Neural progenitor cell (in vitro differentiated cells): ENCODE data around the gene ELL3. TPM values are rescaled to one million over a fixed set of nuclear protein-coding genes. Genes with fewer than 3 reads are reported as not detected.

Source experiments
- DNase-seq: peaks from one replicate; pipeline ENCODE4 v3.0.0-alpha.2; 2016; ENCODE audit warnings: low spot score
- H2AFZ ChIP-seq: fragments of 200-600 bp; sonication (generic); replicated peaks from 2 replicates; pipeline ENCODE4 v1.6.1; 2016; ENCODE audit warnings: antibody characterized with exemption
- H3F3A ChIP-seq: fragments of 200-600 bp; sonication (generic); 2 replicates; pipeline ENCODE4 v1.6.1; 2016; ENCODE audit warnings: antibody characterized with exemption, low read depth
- H3K27ac ChIP-seq: fragments of 200-600 bp; sonication (generic); 2 replicates; pipeline ENCODE4 v1.5.1; 2016; ENCODE audit warnings: mild to moderate bottlenecking
- H3K27me3 ChIP-seq: fragments of 200-600 bp; sonication (generic); 2 replicates; pipeline ENCODE4 v1.6.1; 2016; ENCODE audit warnings: mild to moderate bottlenecking, moderate library complexity
- H3K36me3 ChIP-seq: fragments of 200-600 bp; sonication (generic); 2 replicates; pipeline ENCODE4 v1.5.1; 2016
- H3K4me1 ChIP-seq: fragments of 200-600 bp; sonication (generic); 2 replicates; pipeline ENCODE4 v1.6.1; 2016; ENCODE audit warnings: mixed run types
- H3K4me2 ChIP-seq: fragments of 200-600 bp; sonication (generic); 2 replicates; pipeline ENCODE4 v1.6.1; 2016
- H3K4me3 ChIP-seq: fragments of 200-600 bp; sonication (generic); 2 replicates; pipeline ENCODE4 v1.5.1; 2016
- H3K79me2 ChIP-seq: fragments of 200-600 bp; sonication (generic); 2 replicates; pipeline ENCODE4 v1.6.1; 2016; ENCODE audit warnings: low read depth
- H3K9ac ChIP-seq: fragments of 200-600 bp; sonication (generic); 2 replicates; pipeline ENCODE4 v1.6.1; 2016
- H3K9me3 ChIP-seq: fragments of 200-600 bp; sonication (generic); 2 replicates; pipeline ENCODE4 v1.5.1; 2016; ENCODE audit warnings: low read depth
- H4K20me1 ChIP-seq: fragments of 200-600 bp; sonication (generic); 2 replicates; pipeline ENCODE4 v1.6.1; 2016; ENCODE audit warnings: low read depth
- H3K27ac Mint-ChIP-seq: 3 replicates; pipeline ENCODE4 v1.8.0; 2021; ENCODE audit warnings: mixed read lengths
- H3K27me3 Mint-ChIP-seq: 2 replicates; pipeline ENCODE4 v1.8.0; 2022; ENCODE audit warnings: low read depth, mild to moderate bottlenecking, inconsistent platforms, moderate library complexity, mixed read lengths; ENCODE audit not compliant: insufficient read depth
- H3K36me3 Mint-ChIP-seq: 3 replicates; pipeline ENCODE4 v1.8.0; 2021; ENCODE audit warnings: mixed read lengths
- H3K4me1 Mint-ChIP-seq: 3 replicates; pipeline ENCODE4 v1.8.0; 2021; ENCODE audit warnings: mixed read lengths
- H3K4me3 Mint-ChIP-seq: 3 replicates; pipeline ENCODE4 v1.8.0; 2021; ENCODE audit warnings: mild to moderate bottlenecking, moderate library complexity, mixed read lengths
- H3K9me3 Mint-ChIP-seq: 3 replicates; pipeline ENCODE4 v1.8.0; 2020; ENCODE audit warnings: mixed read lengths
- EZH2 ChIP-seq: fragments of 200-600 bp; sonication (generic); IDR thresholded peaks from 2 replicates; pipeline ENCODE4 v1.6.1; 2017; ENCODE audit warnings: antibody characterized with exemption, mild to moderate bottlenecking, moderate library complexity
- EZH2phosphoT487 ChIP-seq: fragments of 200-600 bp; sonication (generic); IDR thresholded peaks from 2 replicates; pipeline ENCODE4 v1.6.1; 2017; ENCODE audit warnings: antibody characterized with exemption
- total RNA-seq: library from RNA; depleted of rRNA; stranded (reverse); fragments of >200 nt; gene quantifications from 2 replicates; pipeline ENCODE4 v1.2.3, GENCODE V29; 2015; ENCODE audit warnings: low replicate concordance
- TF ChIP-seq, protein P1 (sequence below): fragments of 200-600 bp; sonication (generic); IDR thresholded peaks from 2 replicates; pipeline ENCODE4 v1.5.1; 2017; ENCODE audit warnings: antibody characterized with exemption, mild to moderate bottlenecking

Gene ELL3
- total RNA-seq, 1 donor from 2014 or later = 5.1 TPM

GRCh38 chr15:43792761-43793476, 16.2 kb upstream of the ELL3 start:
- Histone ChIP-seq H3K9me3 (no peaks in the 10 kb centered on the region), H3K4me2 (peak overlapping the region; percentile 94), H3K27ac (peak overlapping the region; percentile 72), H3K9ac (peak overlapping the region; percentile 79), H2AFZ (peak overlapping the region; percentile 37), H3K27me3 (no peaks in the 10 kb centered on the region), H3F3A (peaks cover 34% of the 10 kb centered on the region), H3K36me3 (no peaks in the 10 kb centered on the region), H3K79me2 (peaks cover 31% of the 10 kb centered on the region), H4K20me1 (peaks cover 38% of the 10 kb centered on the region), H3K4me1 (peaks cover 13% of the 10 kb centered on the region), H3K4me3 (peak overlapping the region; percentile 99)
- Mint-ChIP-seq H3K9me3 (no peaks in the 10 kb centered on the region), H3K4me3 (peak overlapping the region; percentile 98), H3K4me1 (peaks cover 32% of the 10 kb centered on the region), H3K27me3 (peaks cover 7% of the 10 kb centered on the region), H3K36me3 (peaks cover 30% of the 10 kb centered on the region), H3K27ac (peak overlapping the region; percentile 98)
- TF ChIP-seq EZH2phosphoT487 (no peak), EZH2 (no peak)
- TF ChIP-seq, protein P1, sequence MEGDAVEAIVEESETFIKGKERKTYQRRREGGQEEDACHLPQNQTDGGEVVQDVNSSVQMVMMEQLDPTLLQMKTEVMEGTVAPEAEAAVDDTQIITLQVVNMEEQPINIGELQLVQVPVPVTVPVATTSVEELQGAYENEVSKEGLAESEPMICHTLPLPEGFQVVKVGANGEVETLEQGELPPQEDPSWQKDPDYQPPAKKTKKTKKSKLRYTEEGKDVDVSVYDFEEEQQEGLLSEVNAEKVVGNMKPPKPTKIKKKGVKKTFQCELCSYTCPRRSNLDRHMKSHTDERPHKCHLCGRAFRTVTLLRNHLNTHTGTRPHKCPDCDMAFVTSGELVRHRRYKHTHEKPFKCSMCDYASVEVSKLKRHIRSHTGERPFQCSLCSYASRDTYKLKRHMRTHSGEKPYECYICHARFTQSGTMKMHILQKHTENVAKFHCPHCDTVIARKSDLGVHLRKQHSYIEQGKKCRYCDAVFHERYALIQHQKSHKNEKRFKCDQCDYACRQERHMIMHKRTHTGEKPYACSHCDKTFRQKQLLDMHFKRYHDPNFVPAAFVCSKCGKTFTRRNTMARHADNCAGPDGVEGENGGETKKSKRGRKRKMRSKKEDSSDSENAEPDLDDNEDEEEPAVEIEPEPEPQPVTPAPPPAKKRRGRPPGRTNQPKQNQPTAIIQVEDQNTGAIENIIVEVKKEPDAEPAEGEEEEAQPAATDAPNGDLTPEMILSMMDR = no peak
- DNase-seq = peak; percentile 33

DNA sequence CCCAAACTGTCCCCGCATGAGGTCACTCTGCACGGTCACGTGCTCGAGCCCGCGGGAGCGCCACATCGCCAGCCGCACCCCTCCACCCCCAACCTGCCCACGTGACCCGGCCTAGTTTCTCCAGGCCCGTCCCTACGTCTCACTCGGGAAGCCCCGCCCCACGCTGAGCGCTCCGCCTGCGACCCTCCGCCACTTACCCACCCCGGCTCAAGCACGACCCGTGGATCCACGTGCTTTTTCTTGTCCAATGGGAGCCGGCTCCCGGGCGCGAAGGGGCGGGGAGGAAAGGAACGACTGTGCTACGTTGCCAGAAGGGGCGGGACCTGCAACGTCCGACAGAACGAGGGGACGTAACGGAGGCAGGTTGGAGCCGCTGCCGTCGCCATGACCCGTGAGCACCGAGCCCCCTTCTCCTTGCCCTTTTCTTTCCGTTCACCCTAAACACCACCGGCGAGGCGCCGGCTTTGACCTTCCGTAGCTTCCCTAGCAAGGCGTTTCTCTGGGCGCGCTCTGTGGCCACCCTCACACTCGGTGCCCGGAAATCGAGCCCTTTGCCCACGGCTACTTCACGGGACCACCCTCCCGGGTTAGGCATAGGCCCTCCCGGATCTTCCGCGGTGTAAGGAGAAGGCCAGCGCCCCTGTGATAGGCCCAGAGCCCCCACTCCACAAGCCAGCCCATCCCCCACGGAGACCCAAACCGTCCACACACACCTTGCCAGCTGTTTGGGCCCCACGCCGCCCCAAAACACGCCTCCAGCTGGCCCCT, 15.4 kb upstream of the ELL3 start, which contains the start of gene SERF2:
Gene SERF2 (plus strand): TSS at position 328 of the 768 bp plus-strand sequence. CDS start 57 bp downstream, at position 385.
- Histone ChIP-seq H3K4me2 (peak within 1 kb of the TSS; percentile 94), H2AFZ (peak within 1 kb of the TSS; percentile 37), H4K20me1 (peaks cover 38% of the 10 kb centered on the region), H3K9ac (peak within 1 kb of the TSS; percentile 79), H3K4me1 (peaks cover 13% of the 10 kb centered on the region), H3K27me3 (no peaks in the 10 kb centered on the region), H3K36me3 (no peaks in the 10 kb centered on the region), H3K79me2 (peaks cover 31% of the 10 kb centered on the region), H3K4me3 (peak within 1 kb of the TSS; percentile 99), H3K27ac (peak within 1 kb of the TSS; percentile 72), H3K9me3 (no peaks in the 10 kb centered on the region), H3F3A (peaks cover 30% of the 10 kb centered on the region)
- peaks cover 32% of the 10 kb centered on the region for H3K4me1 Mint-ChIP-seq
- TF ChIP-seq EZH2 (no peak), EZH2phosphoT487 (no peak)
- TF ChIP-seq, protein P1 = no peak
- H3K27ac Mint-ChIP-seq = peak within 1 kb of the TSS; percentile 98
- peaks cover 7% of the 10 kb centered on the region for H3K27me3 Mint-ChIP-seq
- DNase-seq = peak; percentile 99
- H3K9me3 Mint-ChIP-seq = no peaks in the 10 kb centered on the region
- peak within 1 kb of the TSS; percentile 98 for H3K4me3 Mint-ChIP-seq
- peaks cover 30% of the 10 kb centered on the region for H3K36me3 Mint-ChIP-seq

DNA sequence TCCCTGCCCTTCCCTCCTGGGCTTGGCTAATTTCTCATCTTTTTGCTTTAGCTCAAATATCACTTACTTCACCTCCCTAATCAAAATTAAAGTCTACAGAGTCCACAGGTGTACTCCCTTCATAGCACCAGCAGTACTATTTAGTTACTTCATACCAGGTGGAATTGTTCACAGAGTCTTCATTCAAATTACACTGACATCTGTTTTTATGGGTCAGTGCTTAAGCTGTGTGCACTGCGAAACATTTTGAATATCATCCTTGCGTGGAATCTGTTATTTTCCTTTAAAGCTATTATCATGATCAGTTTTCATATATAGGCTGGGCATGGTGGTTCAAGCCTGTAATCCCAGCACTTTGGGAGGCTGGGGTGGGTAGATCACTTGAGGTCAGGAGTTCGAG, 12.6 kb upstream of the ELL3 start:
- Mint-ChIP-seq H3K4me1 (peaks cover 21% of the 10 kb centered on the region), H3K27ac (no peak overlapping the region)
- H3K79me2 ChIP-seq = peaks cover 23% of the 10 kb centered on the region

More for the DNA sequence above, 12.6 kb upstream of the ELL3 start:
- Mint-ChIP-seq H3K9me3 (no peaks in the 10 kb centered on the region), H3K4me3 (no peak overlapping the region), H3K36me3 (peaks cover 10% of the 10 kb centered on the region), H3K27me3 (peaks cover 5% of the 10 kb centered on the region)
- Histone ChIP-seq H3F3A (peaks cover 14% of the 10 kb centered on the region), H3K4me1 (peaks cover 9% of the 10 kb centered on the region), H2AFZ (no peak overlapping the region), H4K20me1 (peaks cover 16% of the 10 kb centered on the region), H3K4me3 (no peak overlapping the region), H3K27ac (no peak overlapping the region), H3K36me3 (no peaks in the 10 kb centered on the region), H3K9ac (no peak overlapping the region), H3K4me2 (no peak overlapping the region), H3K27me3 (no peaks in the 10 kb centered on the region), H3K9me3 (no peaks in the 10 kb centered on the region)
- no peak for DNase-seq
- TF ChIP-seq EZH2phosphoT487 (no peak), EZH2 (no peak)
- TF ChIP-seq, protein P1 = no peak
